SK-N-SH (cell line): ENCODE data around the gene MCF2L.

Experiments used
- EP300 ChIP-seq, 2 experiments: IDR thresholded peaks; 2 replicates each; pipeline versions ENCODE4 v1.4.0 to v1.6.1; 2012; ENCODE audit warnings: borderline replicate concordance in 1 of 2, low read depth in 1 of 2, low read length in 1 of 2
- FOSL2 ChIP-seq: IDR thresholded peaks from 2 replicates; pipeline ENCODE4 v1.4.0; 2012; ENCODE audit warnings: low read depth, mild to moderate bottlenecking, moderate library complexity, borderline replicate concordance
- JUND ChIP-seq: IDR thresholded peaks from 2 replicates; pipeline ENCODE4 v1.4.0; 2012
- POLR2AphosphoS5 ChIP-seq: IDR thresholded peaks from 2 replicates; pipeline ENCODE4 v1.6.1; 2012; ENCODE audit warnings: low read depth, low read length
- RAD21 ChIP-seq: IDR thresholded peaks from 2 replicates; pipeline ENCODE4 v1.6.1; 2012; ENCODE audit warnings: mild to moderate bottlenecking, low read length
- SIN3A ChIP-seq: IDR thresholded peaks from 2 replicates; pipeline ENCODE4 v1.6.1; 2012; ENCODE audit warnings: low read depth, mild to moderate bottlenecking, low read length, moderate library complexity, borderline replicate concordance
- TAF1 ChIP-seq: IDR thresholded peaks from 2 replicates; pipeline ENCODE4 v1.6.1; 2012; ENCODE audit warnings: low read depth, mild to moderate bottlenecking, low read length, moderate library complexity, borderline replicate concordance
- TEAD4 ChIP-seq: IDR thresholded peaks from 2 replicates; pipeline ENCODE4 v1.4.0; 2012; ENCODE audit warnings: mild to moderate bottlenecking, borderline replicate concordance; ENCODE audit not compliant: insufficient read depth
- YY1 ChIP-seq: IDR thresholded peaks from 2 replicates; pipeline ENCODE4 v1.4.0; 2012; ENCODE audit warnings: low read depth, mild to moderate bottlenecking
- TF ChIP-seq, protein P1 (sequence below): fragments of 200-600 bp; sonication (generic); IDR thresholded peaks from 2 replicates; pipeline ENCODE4 v1.6.1; 2017; ENCODE audit warnings: antibody characterized with exemption, mild to moderate bottlenecking, moderate library complexity
- TF ChIP-seq, protein P2 (sequence below): IDR thresholded peaks from 2 replicates; pipeline ENCODE4 v1.6.1; 2012; ENCODE audit warnings: mild to moderate bottlenecking, low read depth, low read length, moderate library complexity
- TF ChIP-seq, protein P3 (sequence below): IDR thresholded peaks from 2 replicates; pipeline ENCODE4; 2012
- TF ChIP-seq, protein P4 (sequence below): fragments of 150-350 bp; IDR thresholded peaks from 2 replicates; pipeline ENCODE4 v1.6.1; 2016; ENCODE audit warnings: mild to moderate bottlenecking, low read depth, low read length
- TF ChIP-seq, protein P5 (sequence below): fragments of 150-350 bp; IDR thresholded peaks from 2 replicates; pipeline ENCODE4 v1.6.1; 2017; ENCODE audit warnings: antibody characterized with exemption, low read length, low read depth, borderline replicate concordance

DNA sequence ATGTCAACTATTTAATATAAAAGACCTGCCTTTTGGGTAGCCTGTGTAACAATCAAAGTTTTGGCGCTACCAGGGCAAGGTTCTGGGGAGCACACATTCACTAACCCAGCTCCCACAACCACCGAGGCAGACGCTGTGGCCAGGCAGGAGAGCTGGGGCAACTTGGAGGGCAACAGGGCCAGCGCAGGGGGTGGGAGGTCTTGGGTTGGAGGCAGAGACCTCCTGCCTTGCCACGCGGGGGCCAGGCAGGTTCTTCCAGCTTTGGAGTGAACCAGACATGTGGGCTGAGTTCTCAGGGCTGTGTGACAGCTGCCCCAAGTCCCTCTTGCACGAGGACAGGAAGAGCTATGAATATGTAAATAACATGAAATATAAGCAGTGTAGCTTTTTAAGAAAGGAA is 30.3 kb upstream of the MCF2L start:
- TF ChIP-seq, protein P1, sequence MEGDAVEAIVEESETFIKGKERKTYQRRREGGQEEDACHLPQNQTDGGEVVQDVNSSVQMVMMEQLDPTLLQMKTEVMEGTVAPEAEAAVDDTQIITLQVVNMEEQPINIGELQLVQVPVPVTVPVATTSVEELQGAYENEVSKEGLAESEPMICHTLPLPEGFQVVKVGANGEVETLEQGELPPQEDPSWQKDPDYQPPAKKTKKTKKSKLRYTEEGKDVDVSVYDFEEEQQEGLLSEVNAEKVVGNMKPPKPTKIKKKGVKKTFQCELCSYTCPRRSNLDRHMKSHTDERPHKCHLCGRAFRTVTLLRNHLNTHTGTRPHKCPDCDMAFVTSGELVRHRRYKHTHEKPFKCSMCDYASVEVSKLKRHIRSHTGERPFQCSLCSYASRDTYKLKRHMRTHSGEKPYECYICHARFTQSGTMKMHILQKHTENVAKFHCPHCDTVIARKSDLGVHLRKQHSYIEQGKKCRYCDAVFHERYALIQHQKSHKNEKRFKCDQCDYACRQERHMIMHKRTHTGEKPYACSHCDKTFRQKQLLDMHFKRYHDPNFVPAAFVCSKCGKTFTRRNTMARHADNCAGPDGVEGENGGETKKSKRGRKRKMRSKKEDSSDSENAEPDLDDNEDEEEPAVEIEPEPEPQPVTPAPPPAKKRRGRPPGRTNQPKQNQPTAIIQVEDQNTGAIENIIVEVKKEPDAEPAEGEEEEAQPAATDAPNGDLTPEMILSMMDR = no peak
- TF ChIP-seq SIN3A (no peak), RAD21 (no peak), EP300 (IDR thresholded peaks at IDR 0.05; ENCODE audit: borderline replicate concordance in 1 of 2, low read depth in 1 of 2, low read length in 1 of 2) (no peak), POLR2AphosphoS5 (no peak), TEAD4 (no peak), FOSL2 (no peak), TAF1 (no peak), YY1 (no peak), JUND (no peak)
- TF ChIP-seq, protein P2, sequence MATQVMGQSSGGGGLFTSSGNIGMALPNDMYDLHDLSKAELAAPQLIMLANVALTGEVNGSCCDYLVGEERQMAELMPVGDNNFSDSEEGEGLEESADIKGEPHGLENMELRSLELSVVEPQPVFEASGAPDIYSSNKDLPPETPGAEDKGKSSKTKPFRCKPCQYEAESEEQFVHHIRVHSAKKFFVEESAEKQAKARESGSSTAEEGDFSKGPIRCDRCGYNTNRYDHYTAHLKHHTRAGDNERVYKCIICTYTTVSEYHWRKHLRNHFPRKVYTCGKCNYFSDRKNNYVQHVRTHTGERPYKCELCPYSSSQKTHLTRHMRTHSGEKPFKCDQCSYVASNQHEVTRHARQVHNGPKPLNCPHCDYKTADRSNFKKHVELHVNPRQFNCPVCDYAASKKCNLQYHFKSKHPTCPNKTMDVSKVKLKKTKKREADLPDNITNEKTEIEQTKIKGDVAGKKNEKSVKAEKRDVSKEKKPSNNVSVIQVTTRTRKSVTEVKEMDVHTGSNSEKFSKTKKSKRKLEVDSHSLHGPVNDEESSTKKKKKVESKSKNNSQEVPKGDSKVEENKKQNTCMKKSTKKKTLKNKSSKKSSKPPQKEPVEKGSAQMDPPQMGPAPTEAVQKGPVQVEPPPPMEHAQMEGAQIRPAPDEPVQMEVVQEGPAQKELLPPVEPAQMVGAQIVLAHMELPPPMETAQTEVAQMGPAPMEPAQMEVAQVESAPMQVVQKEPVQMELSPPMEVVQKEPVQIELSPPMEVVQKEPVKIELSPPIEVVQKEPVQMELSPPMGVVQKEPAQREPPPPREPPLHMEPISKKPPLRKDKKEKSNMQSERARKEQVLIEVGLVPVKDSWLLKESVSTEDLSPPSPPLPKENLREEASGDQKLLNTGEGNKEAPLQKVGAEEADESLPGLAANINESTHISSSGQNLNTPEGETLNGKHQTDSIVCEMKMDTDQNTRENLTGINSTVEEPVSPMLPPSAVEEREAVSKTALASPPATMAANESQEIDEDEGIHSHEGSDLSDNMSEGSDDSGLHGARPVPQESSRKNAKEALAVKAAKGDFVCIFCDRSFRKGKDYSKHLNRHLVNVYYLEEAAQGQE = no peak
- TF ChIP-seq, protein P3, sequence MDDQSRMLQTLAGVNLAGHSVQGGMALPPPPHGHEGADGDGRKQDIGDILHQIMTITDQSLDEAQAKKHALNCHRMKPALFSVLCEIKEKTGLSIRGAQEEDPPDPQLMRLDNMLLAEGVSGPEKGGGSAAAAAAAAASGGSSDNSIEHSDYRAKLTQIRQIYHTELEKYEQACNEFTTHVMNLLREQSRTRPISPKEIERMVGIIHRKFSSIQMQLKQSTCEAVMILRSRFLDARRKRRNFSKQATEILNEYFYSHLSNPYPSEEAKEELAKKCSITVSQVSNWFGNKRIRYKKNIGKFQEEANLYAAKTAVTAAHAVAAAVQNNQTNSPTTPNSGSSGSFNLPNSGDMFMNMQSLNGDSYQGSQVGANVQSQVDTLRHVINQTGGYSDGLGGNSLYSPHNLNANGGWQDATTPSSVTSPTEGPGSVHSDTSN = no peak
- TF ChIP-seq, protein P4, sequence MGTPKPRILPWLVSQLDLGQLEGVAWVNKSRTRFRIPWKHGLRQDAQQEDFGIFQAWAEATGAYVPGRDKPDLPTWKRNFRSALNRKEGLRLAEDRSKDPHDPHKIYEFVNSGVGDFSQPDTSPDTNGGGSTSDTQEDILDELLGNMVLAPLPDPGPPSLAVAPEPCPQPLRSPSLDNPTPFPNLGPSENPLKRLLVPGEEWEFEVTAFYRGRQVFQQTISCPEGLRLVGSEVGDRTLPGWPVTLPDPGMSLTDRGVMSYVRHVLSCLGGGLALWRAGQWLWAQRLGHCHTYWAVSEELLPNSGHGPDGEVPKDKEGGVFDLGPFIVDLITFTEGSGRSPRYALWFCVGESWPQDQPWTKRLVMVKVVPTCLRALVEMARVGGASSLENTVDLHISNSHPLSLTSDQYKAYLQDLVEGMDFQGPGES = no peak
- TF ChIP-seq, protein P5, sequence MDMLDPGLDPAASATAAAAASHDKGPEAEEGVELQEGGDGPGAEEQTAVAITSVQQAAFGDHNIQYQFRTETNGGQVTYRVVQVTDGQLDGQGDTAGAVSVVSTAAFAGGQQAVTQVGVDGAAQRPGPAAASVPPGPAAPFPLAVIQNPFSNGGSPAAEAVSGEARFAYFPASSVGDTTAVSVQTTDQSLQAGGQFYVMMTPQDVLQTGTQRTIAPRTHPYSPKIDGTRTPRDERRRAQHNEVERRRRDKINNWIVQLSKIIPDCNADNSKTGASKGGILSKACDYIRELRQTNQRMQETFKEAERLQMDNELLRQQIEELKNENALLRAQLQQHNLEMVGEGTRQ = no peak
